Activated CD4-positive, alpha-beta T cell treated with anti-CD3 and anti-CD28 coated beads, Interleukin-2, amount 50 U/mL, for 16 hours (primary cell): ENCODE measurements around the gene BCR.

Experiments used
- DNase-seq: peaks from one replicate; pipeline ENCODE4 v3.0.0-alpha.2; 2020

Gene BCR

DNA sequence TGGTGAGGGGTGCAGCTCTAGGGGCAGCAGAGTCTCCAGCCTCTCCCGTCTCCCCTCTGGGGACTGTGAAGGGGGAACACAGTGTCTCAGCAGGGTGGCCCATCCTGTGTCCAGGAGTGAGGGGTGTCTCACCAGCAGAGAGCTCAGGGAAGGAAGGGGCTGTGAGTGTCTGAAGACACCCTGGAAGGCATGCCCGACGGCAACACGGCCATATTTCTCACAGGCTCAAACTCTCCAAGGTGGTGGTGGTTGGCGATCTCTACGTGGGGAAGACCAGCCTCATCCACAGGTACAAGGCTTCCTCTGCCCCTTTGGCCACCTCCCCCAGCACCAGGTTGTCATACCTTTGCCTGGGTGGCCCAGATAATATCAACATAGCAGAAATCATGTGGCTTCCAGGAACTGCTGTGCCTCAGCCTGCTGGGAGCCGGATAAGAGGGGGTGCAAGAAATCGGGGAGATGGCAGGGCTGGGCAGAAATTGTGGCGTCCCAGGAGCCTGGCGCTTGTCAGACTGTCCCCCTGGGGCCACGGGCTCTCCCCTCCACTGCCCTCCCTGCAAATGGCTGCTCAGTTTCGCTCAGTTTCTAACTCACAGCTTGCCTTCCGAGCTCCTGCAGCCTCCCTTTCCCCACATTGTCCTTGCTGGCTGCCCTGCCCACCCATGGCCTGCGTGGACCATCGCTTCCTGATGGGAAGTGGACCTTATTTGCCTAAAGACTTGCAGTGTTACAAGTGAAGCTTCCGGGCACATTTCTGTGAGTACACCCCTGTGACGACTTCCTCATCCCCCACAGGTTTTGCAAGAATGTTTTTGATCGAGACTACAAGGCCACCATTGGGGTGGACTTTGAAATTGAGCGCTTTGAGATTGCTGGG lies 27.8 kb upstream of the BCR start:
- DNase-seq, result no peak

- no peak for DNase-seq
These were observed 26.3 kb upstream of the BCR start for GRCh38 chr22:23153994-23154393.

DNA sequence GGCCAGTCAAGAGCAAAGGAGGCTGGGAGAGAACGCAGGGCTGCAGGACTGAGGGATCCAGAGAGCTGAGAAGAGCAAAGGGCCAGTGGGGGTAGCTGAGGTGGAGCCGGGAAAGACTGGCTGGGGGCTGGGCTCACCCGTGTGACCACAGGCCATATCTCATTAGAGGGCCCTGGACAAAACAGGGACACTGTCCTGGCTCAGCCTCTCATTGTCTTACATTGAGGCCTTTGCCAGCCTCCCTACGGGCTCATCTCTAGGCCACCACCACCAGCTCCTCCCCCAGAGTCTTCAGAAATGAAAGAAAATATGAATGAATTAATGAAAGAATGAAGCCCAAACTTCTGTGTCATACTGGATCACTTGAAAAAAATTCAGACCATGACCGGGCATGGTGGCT lies 25.8 kb upstream of the BCR start:
- no peak for DNase-seq

- no peak for DNase-seq
These were observed 25.2 kb upstream of the BCR start for GRCh38 chr22:23155143-23155542.

- DNase-seq, result no peak
These were observed 24.5 kb upstream of the BCR start for GRCh38 chr22:23155831-23156230.

GRCh38 chr22:23156286-23156685 lies 24.0 kb upstream of the BCR start:
- DNase-seq, result no peak

GRCh38 chr22:23157560-23158515 lies 22.5 kb upstream of the BCR start:
- DNase-seq, result no peak

- no peak for DNase-seq
These were observed 21.6 kb upstream of the BCR start for GRCh38 chr22:23158516-23159290.

DNA sequence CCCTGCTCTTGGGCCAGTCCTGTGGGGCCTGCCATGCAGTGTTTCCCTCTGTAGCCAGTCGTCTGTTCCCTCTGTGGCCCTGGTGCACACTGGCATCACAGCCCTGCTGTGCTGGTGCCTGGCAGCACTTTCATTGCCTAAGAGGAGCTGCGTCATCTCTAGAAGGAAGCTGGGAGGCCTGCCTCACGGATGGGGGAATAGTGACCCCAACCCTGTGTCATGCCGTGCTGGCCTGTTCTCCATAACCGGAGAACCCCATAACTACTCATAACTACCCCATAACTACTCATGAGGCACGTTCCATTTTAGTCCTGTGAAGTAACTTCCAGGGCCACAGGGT lies 21.0 kb upstream of the BCR start:
- DNase-seq, result no peak

DNA sequence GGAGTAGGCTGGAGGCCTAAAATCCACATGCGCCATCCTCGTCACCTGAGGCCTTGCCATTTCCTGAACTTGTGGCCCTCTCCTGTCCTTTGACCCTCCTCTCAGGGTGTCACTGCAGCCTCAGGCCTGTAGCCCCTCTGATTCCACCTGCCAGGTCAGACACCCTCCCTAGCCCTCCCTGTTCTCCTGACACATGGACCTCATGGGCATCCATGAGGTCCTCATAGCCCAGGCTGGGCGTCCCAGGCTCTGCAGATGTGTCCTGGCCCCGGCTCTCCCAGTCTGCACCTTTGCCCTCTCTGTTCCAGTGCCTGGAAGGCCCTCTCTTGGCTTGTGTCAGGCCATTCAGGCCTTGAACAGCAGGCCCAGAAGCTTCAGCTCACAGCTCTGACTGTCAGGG lies 19.3 kb upstream of the BCR start:
- no peak for DNase-seq

DNA sequence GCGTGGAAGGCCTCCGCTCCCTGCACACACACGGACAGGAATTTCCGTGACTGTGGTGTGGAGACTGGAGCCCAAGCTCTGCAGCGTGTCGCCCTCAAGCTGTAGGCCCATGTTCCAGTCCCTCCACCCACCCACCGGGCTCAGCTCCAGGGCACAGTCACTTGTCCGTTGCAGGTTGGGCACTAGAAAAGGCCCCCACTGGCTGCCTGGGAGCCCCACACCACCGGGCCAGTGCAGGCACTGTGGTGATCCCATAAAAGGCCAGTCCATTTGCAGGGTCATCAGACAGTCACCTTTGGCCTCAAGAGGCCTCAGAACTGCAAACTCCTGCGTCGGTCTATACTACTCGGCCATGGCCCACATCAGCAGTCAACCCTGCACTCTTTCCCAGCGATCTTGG lies 18.7 kb upstream of the BCR start:
- DNase-seq, result no peak

- DNase-seq, result no peak
These were observed 16.6 kb upstream of the BCR start for GRCh38 chr22:23163665-23164064.

GRCh38 chr22:23164091-23164490 lies 16.2 kb upstream of the BCR start:
- no peak for DNase-seq

GRCh38 chr22:23166042-23166831 lies 14.1 kb upstream of the BCR start:
- no peak for DNase-seq

DNA sequence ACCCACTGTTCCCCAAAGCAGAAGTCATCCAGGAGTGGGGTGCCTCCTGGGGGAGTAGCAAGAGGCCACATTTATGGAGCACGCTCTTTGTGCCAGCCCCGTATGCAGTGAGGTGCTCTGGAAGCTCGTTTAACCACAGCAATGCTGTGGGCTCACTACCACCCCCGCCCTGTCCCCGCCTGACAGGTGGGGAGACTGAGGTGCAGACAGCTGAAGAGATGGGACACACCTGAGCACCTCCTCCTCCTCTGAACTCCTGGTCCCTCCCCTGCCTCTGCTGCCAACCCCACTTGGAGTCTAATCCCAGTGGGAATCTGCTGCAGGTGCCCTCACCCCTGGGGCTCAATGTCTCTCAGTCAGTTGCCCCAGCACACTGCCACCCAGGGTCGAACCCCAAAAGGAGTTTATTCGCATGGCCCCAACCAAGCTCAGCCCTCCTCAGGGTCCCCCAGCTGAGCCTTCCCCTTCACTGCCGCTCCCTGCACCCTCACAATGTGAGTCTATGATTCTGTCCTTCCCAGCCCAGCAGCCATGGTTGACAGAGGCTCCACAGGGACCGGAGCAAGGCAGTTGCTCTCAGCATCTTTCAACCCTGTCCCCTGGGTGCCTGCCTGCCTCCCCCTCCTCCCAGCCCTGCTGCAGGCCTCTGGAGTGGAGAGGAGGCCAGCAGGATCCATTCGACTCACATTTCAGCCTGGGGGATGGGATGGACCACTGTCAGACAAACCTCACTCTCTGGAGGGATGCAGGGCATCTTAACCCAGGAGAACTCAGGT lies 13.3 kb upstream of the BCR start:
- no peak for DNase-seq

GRCh38 chr22:23168391-23169042 lies 11.8 kb upstream of the BCR start:
- no peak for DNase-seq

GRCh38 chr22:23169043-23169406 lies 11.3 kb upstream of the BCR start:
- no peak for DNase-seq

DNA sequence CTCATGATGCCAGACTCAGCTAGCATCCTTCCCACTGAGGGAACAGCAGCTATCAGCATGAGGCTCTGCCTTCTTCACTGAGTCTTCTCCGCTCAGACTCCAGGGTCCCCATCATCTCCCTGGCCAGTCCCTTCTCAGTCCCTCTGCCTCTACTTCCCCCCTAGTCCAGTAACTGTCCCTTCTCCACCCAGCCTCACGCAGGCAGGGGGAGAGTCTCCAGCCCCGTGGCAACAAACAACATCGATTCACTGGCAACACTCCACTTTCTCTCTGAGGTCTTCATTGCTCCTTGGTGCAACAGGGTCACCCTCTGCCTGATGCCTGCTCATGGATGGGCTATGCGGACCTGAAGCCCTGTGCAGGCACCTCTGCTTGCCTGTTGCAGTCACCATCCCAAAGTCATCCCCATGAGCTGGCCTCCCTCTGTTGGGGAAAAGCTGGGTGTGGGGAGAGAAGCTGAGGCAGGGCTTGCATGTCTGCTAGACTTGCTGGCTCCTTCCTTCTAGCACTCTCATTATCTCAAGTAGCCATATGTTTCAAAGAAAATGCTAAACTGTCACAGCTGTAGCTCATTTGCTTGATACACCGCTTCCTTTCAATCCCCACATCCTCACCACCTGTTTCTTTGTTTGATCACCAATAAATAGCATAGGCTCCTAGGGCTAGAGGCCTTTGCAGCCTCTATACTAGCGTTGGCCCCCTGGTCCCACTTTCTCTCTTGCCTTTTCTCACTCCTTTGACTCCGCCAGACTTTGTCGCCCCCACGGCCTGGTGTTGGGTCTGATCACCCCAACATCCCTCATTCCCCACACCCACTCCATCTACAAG lies 4.3 kb upstream of the BCR start:
- DNase-seq, result no peak

- no peak for DNase-seq
These were observed 3.7 kb upstream of the BCR start for GRCh38 chr22:23176645-23177027.

DNA sequence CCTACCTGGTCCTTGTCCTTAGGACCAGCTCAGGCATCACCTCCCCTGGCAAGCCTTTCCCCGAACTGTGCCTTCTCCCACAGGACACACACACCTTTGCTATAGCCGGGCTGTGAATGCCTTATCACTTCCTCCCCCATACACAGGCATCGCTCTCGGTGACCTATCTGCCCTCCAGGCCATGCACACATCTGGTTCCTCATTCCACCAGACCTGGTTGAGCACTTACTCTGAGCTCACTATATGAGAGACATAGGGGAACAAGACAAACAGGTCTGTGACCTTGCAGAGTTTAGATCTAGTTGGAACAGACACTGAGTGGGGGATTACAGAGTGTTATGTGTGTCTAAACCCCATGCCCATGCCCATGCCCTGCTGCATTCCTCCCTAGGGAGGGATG lies 3.1 kb upstream of the BCR start:
- no peak for DNase-seq
